ENCODE results near the gene CYP46A1.

CYP46A1 gene

GRCh38 chr14:99727096-99727870 lies 43.2 kb downstream of the CYP46A1 start:
- no peak overlapping the region for H3K4me3 ChIP-seq (ENCODE audit: low read length)
- no peak for TF ChIP-seq ZNF274 (IDR thresholded peaks at IDR 0.05; ENCODE audit: low read depth, low read length)

GRCh38 chr14:99728231-99728920 lies 44.3 kb downstream of the CYP46A1 start:
- H3K4me3 ChIP-seq (ENCODE audit: low read length) = no peak overlapping the region
- TF ChIP-seq ZNF274 (IDR thresholded peaks at IDR 0.05; ENCODE audit: low read depth, low read length) = no peak

- no peak for TF ChIP-seq ZNF274 (IDR thresholded peaks at IDR 0.05; ENCODE audit: low read depth, low read length)
- no peak overlapping the region for H3K4me3 ChIP-seq (ENCODE audit: low read length)
These were observed 44.9 kb downstream of the CYP46A1 start for GRCh38 chr14:99728981-99729451.

- TF ChIP-seq ZNF274 (IDR thresholded peaks at IDR 0.05; ENCODE audit: low read depth, low read length) = no peak
- no peak overlapping the region for H3K4me3 ChIP-seq (ENCODE audit: low read length)
These were observed 46.1 kb downstream of the CYP46A1 start for GRCh38 chr14:99729991-99730875.

- no peak for TF ChIP-seq ZNF274 (IDR thresholded peaks at IDR 0.05; ENCODE audit: low read depth, low read length)
- no peak overlapping the region for H3K4me3 ChIP-seq (ENCODE audit: low read length)
These were observed 46.9 kb downstream of the CYP46A1 start for GRCh38 chr14:99730876-99731546.

- no peak overlapping the region for H3K4me3 ChIP-seq (ENCODE audit: low read length)
- no peak for TF ChIP-seq ZNF274 (IDR thresholded peaks at IDR 0.05; ENCODE audit: low read depth, low read length)
These were observed 47.7 kb downstream of the CYP46A1 start for GRCh38 chr14:99731547-99732435.

GRCh38 chr14:99732436-99733210 lies 48.5 kb downstream of the CYP46A1 start:
- H3K4me3 ChIP-seq (ENCODE audit: low read length) = no peak overlapping the region
- no peak for TF ChIP-seq ZNF274 (IDR thresholded peaks at IDR 0.05; ENCODE audit: low read depth, low read length)

- no peak overlapping the region for H3K4me3 ChIP-seq (ENCODE audit: low read length)
- no peak for TF ChIP-seq ZNF274 (IDR thresholded peaks at IDR 0.05; ENCODE audit: low read depth, low read length)
These were observed 49.1 kb downstream of the CYP46A1 start for GRCh38 chr14:99733211-99733539.

- H3K4me3 ChIP-seq (ENCODE audit: low read length) = no peak overlapping the region
- TF ChIP-seq ZNF274 (IDR thresholded peaks at IDR 0.05; ENCODE audit: low read depth, low read length) = no peak
These were observed 49.7 kb downstream of the CYP46A1 start for GRCh38 chr14:99733540-99734405.

GRCh38 chr14:99734406-99735051 lies 50.4 kb downstream of the CYP46A1 start:
- no peak overlapping the region for H3K4me3 ChIP-seq (ENCODE audit: low read length)
- TF ChIP-seq ZNF274 (IDR thresholded peaks at IDR 0.05; ENCODE audit: low read depth, low read length) = no peak

Data from GM08714 (cell line).